GM15510 (cell line): Measurements from ENCODE around the gene TMEM256.

Experiments
- POLR2A ChIP-seq: IDR thresholded peaks from 3 replicates; pipeline ENCODE4 v1.6.1; 2011; ENCODE audit warnings: borderline replicate concordance; ENCODE audit not compliant: insufficient read length; ENCODE audit errors: extremely low read depth

The TMEM256 gene

GRCh38 chr17:7363311-7363710, 40.6 kb downstream of the TMEM256 start:
- TF ChIP-seq POLR2A = no peak

- TF ChIP-seq POLR2A = no peak
Measured at GRCh38 chr17:7361906-7362305, 42.0 kb downstream of the TMEM256 start.

DNA sequence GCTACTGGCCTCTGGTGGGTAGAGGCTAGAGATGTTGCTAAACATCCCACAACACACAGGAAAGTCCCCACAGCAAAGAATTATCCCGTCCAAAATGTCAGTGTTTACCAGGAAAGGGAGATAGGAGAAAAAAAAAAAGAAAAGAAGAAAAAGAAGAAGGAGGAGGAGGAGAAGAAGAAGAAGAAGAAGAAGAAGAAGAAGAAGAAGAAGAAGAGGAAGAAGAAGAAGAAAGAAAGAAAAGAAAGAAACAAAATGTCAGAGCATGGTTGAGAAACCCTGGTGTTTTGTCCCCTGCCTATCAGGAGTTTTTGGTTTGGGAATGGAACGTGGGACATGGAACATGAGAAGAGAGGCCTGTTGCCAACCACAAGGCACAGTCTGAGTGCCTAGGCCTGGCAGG, 46.5 kb downstream of the TMEM256 start:
- no peak for TF ChIP-seq POLR2A

DNA sequence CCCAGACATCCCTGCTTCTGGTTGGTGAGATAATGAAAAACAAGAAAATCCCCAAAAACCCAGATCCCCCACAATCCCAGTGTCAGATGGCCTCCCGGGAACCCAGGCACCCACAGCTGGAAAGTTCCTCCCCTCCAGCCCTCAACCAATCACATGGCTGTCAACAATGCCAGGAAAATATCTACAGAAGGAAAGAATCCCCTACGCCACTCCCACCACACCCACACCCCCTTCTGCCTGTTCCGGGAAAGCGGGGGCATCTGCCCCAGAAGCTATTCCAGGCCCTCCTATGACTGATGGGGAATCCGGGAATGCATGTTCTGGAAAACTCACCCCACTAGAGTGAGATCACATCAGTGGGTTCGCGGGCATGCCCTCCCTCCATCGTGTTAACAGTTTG, 47.1 kb downstream of the TMEM256 start:
- TF ChIP-seq POLR2A = no peak

DNA sequence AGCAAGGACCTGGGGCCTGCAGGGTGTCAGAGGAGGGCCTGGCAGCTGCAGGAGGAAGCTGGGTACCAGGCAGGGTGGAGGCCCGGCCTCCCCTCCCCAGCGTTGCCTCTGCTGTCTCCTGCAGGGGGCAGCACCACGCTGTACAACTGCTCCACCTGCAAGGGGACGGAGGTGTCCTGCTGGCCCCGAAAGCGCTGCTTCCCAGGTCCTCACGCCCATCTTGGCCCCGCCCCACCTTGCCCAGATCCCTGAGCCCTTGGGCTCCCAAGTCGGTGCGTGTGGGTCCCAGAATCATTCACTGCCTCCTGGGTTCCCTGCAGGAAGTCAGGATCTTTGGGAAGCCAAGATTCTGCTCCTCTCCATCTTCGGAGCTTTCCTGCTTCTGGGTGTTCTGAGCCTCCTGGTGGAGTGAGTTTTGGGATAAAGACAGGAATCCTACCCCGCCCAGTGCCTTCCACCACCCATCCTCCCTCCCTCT, 47.8 kb downstream of the TMEM256 start:
- TF ChIP-seq POLR2A = no peak

DNA sequence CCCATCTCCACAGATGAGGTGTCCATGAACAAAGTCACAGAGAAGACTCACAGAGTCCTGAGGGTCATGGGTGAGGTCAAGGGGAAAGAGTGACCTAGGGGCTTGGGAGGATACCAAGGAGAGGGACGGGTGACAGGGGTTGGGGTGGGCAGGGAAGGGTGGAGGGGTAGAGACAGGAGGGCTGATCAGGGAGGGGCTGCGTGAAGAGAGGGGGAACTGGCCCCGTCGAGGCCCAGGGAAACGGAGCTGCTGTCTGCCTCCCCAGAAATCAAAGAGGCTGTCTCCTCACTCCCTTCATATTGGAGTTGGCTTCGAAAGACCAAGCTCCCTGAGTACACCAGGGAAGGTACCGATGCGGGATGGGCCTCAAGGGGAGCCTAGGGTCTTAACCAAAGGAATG, 48.3 kb downstream of the TMEM256 start:
- TF ChIP-seq POLR2A = no peak

DNA sequence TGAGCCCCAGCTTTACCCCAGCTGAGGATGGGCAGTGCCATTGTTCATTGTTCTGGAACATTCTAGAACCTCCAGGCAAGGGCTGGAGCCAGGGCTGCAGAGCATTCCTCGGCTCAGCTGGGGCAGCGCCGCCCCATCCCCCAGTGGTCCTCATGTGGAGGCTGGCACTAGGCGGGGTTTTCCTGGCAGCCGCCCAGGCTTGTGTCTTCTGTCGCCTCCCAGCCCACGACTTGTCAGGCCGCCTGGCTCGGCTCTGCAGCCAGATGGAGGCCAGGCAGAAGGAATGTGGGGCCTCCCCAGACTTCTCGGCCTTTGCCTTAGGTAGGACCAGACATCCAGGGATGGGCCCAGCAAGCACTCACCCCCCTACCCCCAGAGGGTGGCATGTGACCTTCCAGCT, 48.8 kb downstream of the TMEM256 start, which contains the start of gene TMEM95:
TSS of gene TMEM95 (plus strand) at position 104 of the 400 bp plus-strand sequence. CDS start at position 153, 49 bp downstream.
- no peak for TF ChIP-seq POLR2A

DNA sequence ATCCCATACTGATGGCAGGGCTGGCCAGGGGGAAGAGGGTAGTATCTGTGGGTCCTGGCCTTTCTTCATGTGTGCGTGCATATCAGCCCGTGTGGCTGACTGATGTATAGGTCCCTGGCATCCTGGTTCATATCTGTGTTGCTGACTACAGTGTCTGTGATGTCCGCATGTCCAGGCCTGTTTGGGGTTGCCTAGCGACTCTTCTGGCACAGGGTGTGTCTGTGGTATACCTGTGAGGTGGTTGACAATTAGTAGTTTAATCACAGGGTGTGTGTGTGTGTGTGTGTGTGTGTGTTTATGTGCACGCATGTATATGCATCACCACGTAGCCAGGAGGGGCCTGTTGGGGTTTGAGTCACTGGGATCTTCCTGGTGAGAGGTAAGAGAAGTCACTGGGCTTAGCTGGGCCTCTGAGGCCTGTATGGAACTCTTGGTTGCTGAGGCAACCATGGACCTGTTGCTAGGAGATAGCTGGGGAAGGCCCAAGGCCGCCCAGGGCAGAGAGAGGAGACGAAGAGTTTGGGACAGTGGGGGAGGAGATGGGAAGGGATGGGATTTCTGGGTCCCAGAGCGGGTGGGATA, 49.5 kb downstream of the TMEM256 start:
- no peak for TF ChIP-seq POLR2A
